NCI-H510A (cell line): ENCODE data around the gene CYP39A1.

Source experiments
- DNase-seq: peaks from one replicate; lab custom pipeline; 2025; lab: John Stamatoyannopoulos, UW

CYP39A1 gene

GRCh38 chr6:46590765-46591164 lies 61.9 kb downstream of the CYP39A1 start:
- no peak for DNase-seq

- DNase-seq, result no peak
Measured at GRCh38 chr6:46586906-46587305, 65.7 kb downstream of the CYP39A1 start.

GRCh38 chr6:46584586-46584985 lies 68.0 kb downstream of the CYP39A1 start:
- DNase-seq, result no peak

- no peak for DNase-seq
Measured at GRCh38 chr6:46583721-46584120, 68.9 kb downstream of the CYP39A1 start.

- DNase-seq, result no peak
Measured at GRCh38 chr6:46583081-46583480, 69.5 kb downstream of the CYP39A1 start.

GRCh38 chr6:46581459-46582177 lies 71.0 kb downstream of the CYP39A1 start:
- no peak for DNase-seq

- no peak for DNase-seq
Measured at GRCh38 chr6:46575530-46575929, 77.1 kb downstream of the CYP39A1 start.

- DNase-seq, result no peak
Measured at GRCh38 chr6:46573140-46573539, 79.5 kb downstream of the CYP39A1 start.

- DNase-seq, result no peak
Measured at GRCh38 chr6:46565531-46565930, 87.1 kb downstream of the CYP39A1 start.

- DNase-seq, result no peak
Measured at GRCh38 chr6:46563924-46564323, 88.7 kb downstream of the CYP39A1 start.

GRCh38 chr6:46556053-46556452 lies 96.6 kb downstream of the CYP39A1 start:
- no peak for DNase-seq

- no peak for DNase-seq
Measured at GRCh38 chr6:46555129-46555528, 97.5 kb downstream of the CYP39A1 start.

GRCh38 chr6:46549155-46549554 lies 103.5 kb downstream of the CYP39A1 start:
- DNase-seq, result no peak

GRCh38 chr6:46541556-46541955 lies 111.1 kb downstream of the CYP39A1 start:
- DNase-seq, result no peak

- no peak for DNase-seq
Measured at GRCh38 chr6:46539866-46540265, 112.8 kb downstream of the CYP39A1 start.

- no peak for DNase-seq
Measured at GRCh38 chr6:46538800-46539480, 113.7 kb downstream of the CYP39A1 start.

GRCh38 chr6:46530896-46531295 lies 121.7 kb downstream of the CYP39A1 start:
- DNase-seq, result no peak

GRCh38 chr6:46528961-46529750 lies 123.5 kb downstream of the CYP39A1 start:
- DNase-seq, result no peak

- DNase-seq, result no peak
Measured at GRCh38 chr6:46526607-46527006, 126.0 kb downstream of the CYP39A1 start.

- DNase-seq, result no peak
Measured at GRCh38 chr6:46525583-46525982, 127.0 kb downstream of the CYP39A1 start.

- no peak for DNase-seq
Measured at GRCh38 chr6:46521464-46521971, 131.1 kb downstream of the CYP39A1 start.

GRCh38 chr6:46517202-46517601 lies 135.4 kb downstream of the CYP39A1 start:
- no peak for DNase-seq

- DNase-seq, result no peak
Measured at GRCh38 chr6:46513533-46513932, 139.1 kb downstream of the CYP39A1 start.
